Right cardiac atrium (tissue), 5 donors: Measurements from ENCODE around the gene RANBP1. TPM values are rescaled to one million over a fixed set of nuclear protein-coding genes. Genes with fewer than 3 reads are reported as not detected.

Experiments
- ATAC-seq, 2 donors: fragments of 200-7000 bp; cut with Tn5 transposase; one replicate each; pipeline versions ENCODE4 v1.8.0 to v1.9.1; 2020; ENCODE audit warnings: moderate library complexity in 2 of 2, mild to moderate bottlenecking in 1 of 2
- DNase-seq, 3 donors: peaks; one replicate each; pipeline ENCODE4 v3.0.0-alpha.2; 2020
- H3K27ac ChIP-seq: one replicate; pipeline ENCODE4 v1.5.1; 2013; ENCODE audit warnings: mild to moderate bottlenecking, low read length, control low read depth, moderate library complexity
- H3K27me3 ChIP-seq: one replicate; pipeline ENCODE4 v1.6.1; 2013; ENCODE audit not compliant: control insufficient read depth, insufficient read depth
- H3K4me1 ChIP-seq: one replicate; pipeline ENCODE4 v1.6.1; 2013; ENCODE audit warnings: low read length; ENCODE audit not compliant: control insufficient read depth, insufficient read depth
- H3K4me3 ChIP-seq: one replicate; pipeline ENCODE4 v1.5.1; 2013; ENCODE audit warnings: low read length, control low read depth
- H3K9me3 ChIP-seq: one replicate; pipeline ENCODE4 v1.6.1; 2013; ENCODE audit warnings: low read length; ENCODE audit not compliant: control insufficient read depth
- WGBS: extraction: QIAGEN DNeasy Blood & Tissue Kit; methylation state at CpG from one replicate; pipeline ENCODE4 v1.1.7; 2013; 5-methylcytosine and 5-hydroxymethylcytosine counted together
- intact Hi-C, 4 donors: fragments of 100-400 bp; cut with DNase I; formaldehyde crosslinking; loops; one replicate each; pipeline versions ENCODE4 v1.11.0 to v1.14.0; 2022 to 2023
- polyA plus RNA-seq: library from polyadenylated mRNA; stranded (reverse); fragments of 200-250 nt; gene quantifications from one replicate; pipeline ENCODE4 v1.2.3, GENCODE V29; 2013
- total RNA-seq, 4 donors: library from RNA; stranded (reverse); fragmentation: NEBNext Ultra II Directional; extraction: Animal tissue kit (Norgen Biotek cat#: 25700); gene quantifications; one replicate each; pipeline ENCODE4 v1.2.1, GENCODE V29; 2021
- donor health status: healthy with polysubstance abuse.
- donor health status: DM: no; HTN: yes; CAD: no.
- donor health status: DM: no; HTN: no; CAD: no.
- donor health status: DM: no; HTN: yes; CAD: no; lungs with severe emphysema.
- donor health status: DM: yes; HTN: yes; CAD: no.

RANBP1 gene
- total and polyA plus RNA-seq, 5 donors, result 32.5 to 46.8 (median 39.0) TPM

DNA sequence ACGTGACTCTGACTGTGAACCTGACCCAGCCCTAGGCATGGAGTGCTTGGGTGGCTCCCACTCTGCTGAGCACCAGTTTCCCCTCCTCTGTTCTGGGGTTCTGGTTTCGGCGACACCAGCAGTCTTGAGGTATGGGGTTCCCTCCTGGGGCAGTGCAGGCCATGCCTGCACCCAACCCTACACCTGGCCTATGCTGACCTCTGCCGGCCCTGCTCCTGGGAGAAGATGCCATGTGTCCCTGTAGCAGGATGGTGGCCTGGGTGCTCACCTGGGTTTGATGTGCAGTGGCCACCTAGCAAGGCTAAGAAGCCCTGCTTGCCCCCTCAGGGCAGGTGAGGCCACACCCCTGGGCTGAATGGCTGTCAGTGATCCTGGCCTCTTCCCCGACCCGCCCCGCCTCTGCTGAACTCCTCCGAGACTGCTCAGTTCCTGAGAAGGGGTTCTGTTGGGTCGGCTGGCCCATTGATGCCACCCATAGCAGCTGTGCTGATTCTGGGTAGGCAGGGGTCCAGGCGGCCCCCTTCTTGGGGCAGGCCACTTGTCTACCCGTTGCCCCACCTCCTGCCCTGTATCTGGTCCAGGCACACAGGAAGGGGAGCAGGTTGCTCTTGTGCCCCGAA, 18.1 kb downstream of the RANBP1 start:
- ATAC-seq (no peak), DNase-seq (peak in 1 of 3 donors; percentile 63)
- Histone ChIP-seq H3K27ac (no peak overlapping the region), H3K27me3 (no peaks in the 10 kb centered on the region), H3K9me3 (no peaks in the 10 kb centered on the region), H3K4me1 (peaks cover 20% of the 10 kb centered on the region), H3K4me3 (no peak overlapping the region)
- WGBS, result 72% methylated on average over 12 of the region's 12 CpGs
- intact Hi-C loops, result no loop called here

DNA sequence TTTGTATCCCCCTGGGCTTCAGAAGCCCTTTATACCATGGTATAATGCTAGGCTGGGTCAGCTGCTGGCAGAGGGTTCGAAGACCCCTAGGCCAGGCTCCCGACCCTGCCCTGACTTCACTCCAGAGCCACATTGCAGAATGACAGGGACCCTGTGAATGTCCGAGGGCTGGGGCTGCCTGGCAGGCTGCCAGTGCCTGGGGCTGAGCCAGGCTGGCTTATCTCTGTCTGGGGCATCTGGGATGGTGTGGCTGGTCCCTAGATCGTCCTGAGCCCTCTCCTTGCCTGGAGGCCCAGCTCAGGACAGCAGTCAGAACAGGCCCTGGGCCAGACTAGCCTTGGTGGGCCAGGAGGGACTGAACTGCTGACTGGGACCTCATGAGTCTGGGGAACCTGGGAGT, 19.4 kb downstream of the RANBP1 start:
- H3K4me1 ChIP-seq, result peaks cover 19% of the 10 kb centered on the region
- H3K4me3 ChIP-seq, result no peak overlapping the region
- intact Hi-C loops, result no loop called here
- ATAC-seq, result no peak
- 44% methylated on average over 4 of the region's 4 CpGs for WGBS
- DNase-seq, result no peak
- no peaks in the 10 kb centered on the region for H3K9me3 ChIP-seq
- no peaks in the 10 kb centered on the region for H3K27me3 ChIP-seq
- H3K27ac ChIP-seq, result no peak overlapping the region

DNA sequence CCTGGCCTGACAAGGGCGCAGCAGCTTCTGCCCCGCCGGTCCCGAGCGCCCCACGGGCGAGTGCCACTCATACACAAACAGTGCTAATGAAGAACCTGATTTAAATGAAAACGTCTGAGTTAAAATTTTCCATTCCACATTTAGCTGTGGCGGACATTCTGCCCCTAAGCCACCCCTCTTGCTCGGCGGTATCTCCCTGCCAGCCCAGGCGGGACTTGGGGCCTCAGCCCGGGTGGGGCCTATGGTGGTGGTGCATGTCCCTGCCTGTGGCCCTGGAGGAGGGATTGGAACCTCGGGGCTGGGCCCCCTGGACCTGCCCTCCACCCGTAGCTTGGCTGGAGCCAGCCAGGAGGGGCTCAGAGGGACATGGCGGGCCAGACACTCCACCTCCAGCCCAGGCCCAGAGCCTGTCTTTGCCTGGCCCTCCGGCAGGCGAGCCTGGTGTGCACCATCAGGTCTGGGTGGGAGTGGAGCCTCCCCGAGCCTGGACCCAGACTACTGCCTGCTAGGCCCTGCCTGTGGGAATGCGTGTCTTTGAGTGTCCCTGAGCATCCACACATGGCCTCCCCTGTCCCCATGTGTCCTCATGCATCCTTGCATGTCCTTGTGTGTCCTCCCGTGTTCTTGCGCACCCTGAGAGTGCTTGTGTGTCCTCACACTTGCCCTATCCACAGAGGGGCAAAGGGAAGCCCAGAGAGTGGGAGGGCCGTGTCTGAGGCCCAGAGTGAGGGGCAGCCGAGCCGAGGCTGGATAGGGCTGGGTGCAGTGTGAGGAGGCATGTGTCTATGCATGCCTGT, 20.1 kb downstream of the RANBP1 start:
- ATAC-seq (no peak), DNase-seq (peak in 1 of 3 donors; percentile 68)
- WGBS, result 69% methylated on average over 25 of the region's 25 CpGs
- H3K4me1 ChIP-seq, result peaks cover 18% of the 10 kb centered on the region
- intact Hi-C loops, result no loop called here
- H3K4me3 ChIP-seq, result no peak overlapping the region
- H3K27ac ChIP-seq, result no peak overlapping the region
- no peaks in the 10 kb centered on the region for H3K9me3 ChIP-seq
- no peaks in the 10 kb centered on the region for H3K27me3 ChIP-seq

DNA sequence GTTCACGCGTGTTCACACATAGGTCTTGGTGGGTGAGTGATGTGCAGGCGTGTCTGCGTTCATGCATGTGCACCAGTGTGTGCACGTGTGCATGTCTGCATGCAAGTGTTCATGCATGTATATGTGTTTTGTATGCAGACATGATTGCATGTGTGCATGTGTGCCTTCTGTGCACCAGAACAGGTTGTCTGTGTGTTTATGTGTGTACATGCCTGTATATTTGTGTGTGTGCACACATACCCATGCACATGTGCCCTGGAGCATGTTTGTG, 20.6 kb downstream of the RANBP1 start:
- H3K4me3 ChIP-seq, result no peak overlapping the region
- ATAC-seq, result no peak
- no peaks in the 10 kb centered on the region for H3K9me3 ChIP-seq
- peaks cover 18% of the 10 kb centered on the region for H3K4me1 ChIP-seq
- H3K27ac ChIP-seq, result no peak overlapping the region
- WGBS, result 92% methylated on average over 5 of the region's 5 CpGs
- intact Hi-C loops, result no loop called here
- no peak for DNase-seq
- no peaks in the 10 kb centered on the region for H3K27me3 ChIP-seq

DNA sequence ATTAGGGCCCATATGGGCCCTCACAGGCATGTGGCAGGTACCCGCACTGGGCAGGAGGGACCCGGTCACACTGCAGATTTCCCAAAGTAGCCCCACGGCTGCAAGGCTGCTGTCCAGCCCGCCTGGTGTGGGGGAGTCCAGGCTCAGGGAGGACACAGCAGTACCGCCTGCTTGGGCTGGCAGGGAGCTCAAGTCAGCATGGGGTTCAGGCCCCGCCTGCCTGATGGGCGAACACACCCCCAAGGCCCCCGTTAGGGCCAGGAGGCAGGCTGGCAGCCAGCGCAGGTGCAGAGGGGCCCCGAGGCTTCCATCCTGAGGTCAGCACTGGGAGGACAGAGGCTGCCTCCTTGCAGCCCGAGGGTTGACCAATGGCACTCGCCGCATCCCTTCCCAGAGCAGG, 21.2 kb downstream of the RANBP1 start:
- no peak overlapping the region for H3K4me3 ChIP-seq
- WGBS, result 67% methylated on average over 13 of the region's 13 CpGs

DNA sequence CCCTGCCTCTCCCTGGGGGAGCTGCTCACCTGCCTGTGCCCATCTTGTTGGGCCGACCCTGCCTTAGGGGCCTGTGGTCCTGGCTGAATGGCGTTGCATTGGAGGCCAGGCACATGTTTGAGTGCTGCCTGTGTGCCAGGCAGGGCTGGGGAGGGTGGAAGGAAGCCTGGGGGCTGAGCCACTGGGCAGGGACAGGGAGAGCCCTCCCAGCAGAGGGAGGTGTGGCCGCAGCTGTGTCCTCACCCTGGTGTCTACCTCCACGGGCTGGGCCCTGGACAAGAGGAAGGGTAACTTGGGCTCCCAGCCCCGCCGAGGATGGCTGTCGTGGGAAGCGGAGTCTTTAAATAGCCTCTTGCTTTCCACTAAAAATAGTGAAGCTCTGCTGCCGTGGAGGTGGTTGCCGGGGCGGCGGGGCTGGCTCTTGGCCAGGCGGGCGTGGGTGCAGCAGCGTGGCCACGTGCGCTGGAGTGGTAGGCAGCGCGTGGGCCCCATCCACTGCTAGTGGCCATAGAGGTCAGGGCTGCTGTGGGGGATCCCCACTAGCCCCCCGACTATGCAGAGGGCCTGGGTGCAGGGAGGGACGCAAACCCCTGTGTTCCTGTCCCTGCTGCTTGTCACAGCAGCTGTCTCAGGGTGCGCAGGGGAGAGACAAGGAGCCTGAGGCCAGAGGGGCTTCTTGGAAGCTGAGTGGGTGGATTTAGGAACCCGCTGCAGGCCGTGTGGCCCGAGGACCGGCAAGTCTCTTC, 21.9 kb downstream of the RANBP1 start:
- Histone ChIP-seq H3K27me3 (no peaks in the 10 kb centered on the region), H3K4me1 (peaks cover 18% of the 10 kb centered on the region), H3K9me3 (no peaks in the 10 kb centered on the region), H3K4me3 (no peak overlapping the region), H3K27ac (peak overlapping the region; percentile 44)
- 24% methylated on average over 26 of the region's 26 CpGs for WGBS
- intact Hi-C loops, result no loop called here
- DNase-seq, result peak; percentile 48 to 85 (median 81)
- peak; percentile 50 to 67 for ATAC-seq

More for the DNA sequence above, 21.2 kb downstream of the RANBP1 start:
- DNase-seq (no peak), ATAC-seq (no peak)
- no peak overlapping the region for H3K27ac ChIP-seq
- H3K27me3 ChIP-seq, result no peaks in the 10 kb centered on the region
- intact Hi-C loops, result no loop called here
- H3K4me1 ChIP-seq, result peaks cover 18% of the 10 kb centered on the region
- no peaks in the 10 kb centered on the region for H3K9me3 ChIP-seq

DNA sequence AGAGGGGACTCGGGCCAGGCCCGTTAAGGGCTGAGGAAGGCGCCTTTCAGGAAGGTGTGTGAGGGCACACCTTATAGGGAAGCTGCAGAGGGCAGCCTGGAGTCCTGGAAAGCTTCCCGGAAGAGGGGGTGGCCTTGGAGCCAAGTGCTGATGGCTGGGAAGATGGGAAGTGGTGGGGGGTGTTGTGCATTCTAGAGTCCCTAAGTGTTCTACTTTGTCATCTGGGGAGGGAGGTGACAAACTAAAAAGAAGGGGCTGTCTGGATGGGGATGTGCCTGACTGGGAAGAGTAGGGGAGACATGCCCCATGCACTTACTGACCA, 22.5 kb downstream of the RANBP1 start:
- Histone ChIP-seq H3K4me1 (peaks cover 18% of the 10 kb centered on the region), H3K27ac (peak overlapping the region; percentile 44), H3K4me3 (no peak overlapping the region), H3K27me3 (no peaks in the 10 kb centered on the region), H3K9me3 (no peaks in the 10 kb centered on the region)
- DNase-seq, result no peak
- 38% methylated on average over 4 of the region's 4 CpGs for WGBS
- peak; percentile 3 to 15 for ATAC-seq
- intact Hi-C loops, result no loop called here

DNA sequence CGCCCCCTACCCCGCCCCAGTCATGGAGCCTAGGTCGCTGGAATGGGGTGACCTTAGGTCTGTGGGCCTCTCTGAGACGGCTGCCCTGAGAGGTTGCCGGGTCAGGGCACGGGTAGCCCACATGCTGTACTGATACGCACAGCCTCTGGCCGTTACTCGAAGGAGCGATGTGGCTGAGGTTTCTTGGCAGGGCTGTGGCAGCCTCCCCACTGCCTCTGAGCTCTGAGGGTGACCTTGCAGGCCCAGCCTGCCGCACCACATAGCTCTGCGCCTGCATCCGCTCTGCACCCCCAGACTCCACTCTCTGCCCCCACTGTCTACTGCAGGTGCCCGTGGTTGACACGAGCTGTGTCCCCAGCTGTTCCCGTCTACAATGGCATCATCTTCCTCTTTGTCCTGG, 23.0 kb downstream of the RANBP1 start:
- WGBS, result 80% methylated on average over 16 of the region's 16 CpGs
- Histone ChIP-seq H3K27ac (no peak overlapping the region), H3K4me1 (peaks cover 16% of the 10 kb centered on the region), H3K9me3 (no peaks in the 10 kb centered on the region), H3K27me3 (no peaks in the 10 kb centered on the region), H3K4me3 (no peak overlapping the region)
- intact Hi-C loops, result no loop called here
- DNase-seq (peak in 2 of 3 donors; percentile 44 to 62), ATAC-seq (peak in 1 of 2 donors; percentile 1)

DNA sequence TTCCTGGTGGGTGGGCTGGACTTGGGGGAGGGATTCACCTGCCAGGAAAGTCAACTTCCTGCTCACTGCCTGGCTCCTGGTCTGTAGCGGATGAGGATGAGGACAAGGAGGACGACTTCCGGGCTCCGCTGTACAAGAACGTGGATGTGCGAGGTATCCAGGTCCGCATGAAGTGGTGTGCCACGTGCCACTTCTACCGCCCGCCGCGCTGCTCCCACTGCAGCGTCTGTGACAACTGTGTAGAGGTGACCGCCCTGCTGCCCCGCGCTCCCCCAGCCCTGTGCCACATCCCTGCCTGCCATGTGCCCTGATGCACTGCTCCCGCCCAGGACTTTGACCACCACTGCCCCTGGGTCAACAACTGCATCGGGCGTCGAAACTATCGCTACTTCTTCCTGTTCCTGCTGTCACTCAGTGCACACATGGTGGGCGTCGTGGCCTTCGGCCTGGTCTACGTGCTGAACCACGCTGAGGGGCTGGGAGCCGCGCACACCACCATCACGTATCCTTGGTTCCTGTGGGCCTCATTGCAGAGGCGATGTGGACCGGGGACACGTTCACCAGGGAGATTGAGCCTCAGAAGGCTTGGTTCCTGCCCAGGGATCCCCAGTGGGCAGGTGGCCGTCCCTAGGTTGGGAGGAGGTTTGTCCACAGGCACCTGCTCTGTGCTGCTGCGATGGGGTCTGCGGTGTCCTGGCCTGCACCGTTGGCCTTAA, 23.6 kb downstream of the RANBP1 start:
- H3K4me1 ChIP-seq, result peaks cover 14% of the 10 kb centered on the region
- peak in 2 of 3 donors; percentile 53 to 55 for DNase-seq
- no peaks in the 10 kb centered on the region for H3K9me3 ChIP-seq
- no peak overlapping the region for H3K4me3 ChIP-seq
- no peak overlapping the region for H3K27ac ChIP-seq
- H3K27me3 ChIP-seq, result no peaks in the 10 kb centered on the region
- WGBS, result 93% methylated on average over 36 of the region's 36 CpGs
- ATAC-seq, result no peak
- intact Hi-C loops, result no loop called here

DNA sequence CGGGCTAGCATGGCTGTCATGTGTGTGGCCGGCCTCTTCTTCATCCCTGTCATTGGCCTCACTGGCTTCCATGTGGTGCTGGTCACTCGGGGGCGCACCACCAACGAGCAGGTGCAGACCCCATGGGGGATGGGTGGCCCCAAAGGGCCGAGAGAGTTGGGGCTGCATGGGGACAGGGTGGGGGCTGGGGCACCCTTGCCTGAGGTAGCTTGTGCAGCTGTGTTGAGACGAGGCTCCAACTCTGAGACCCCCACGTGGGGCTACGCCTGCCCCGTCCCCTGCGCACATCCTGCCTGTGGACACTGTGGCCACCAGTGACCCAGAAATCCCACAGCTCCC, 24.2 kb downstream of the RANBP1 start:
- Histone ChIP-seq H3K9me3 (no peaks in the 10 kb centered on the region), H3K27ac (no peak overlapping the region), H3K4me3 (no peak overlapping the region), H3K4me1 (peaks cover 14% of the 10 kb centered on the region), H3K27me3 (no peaks in the 10 kb centered on the region)
- ATAC-seq, result no peak
- WGBS, result 94% methylated on average over 11 of the region's 11 CpGs
- intact Hi-C loops, result no loop called here
- DNase-seq, result peak in 2 of 3 donors; percentile 6 to 54

DNA sequence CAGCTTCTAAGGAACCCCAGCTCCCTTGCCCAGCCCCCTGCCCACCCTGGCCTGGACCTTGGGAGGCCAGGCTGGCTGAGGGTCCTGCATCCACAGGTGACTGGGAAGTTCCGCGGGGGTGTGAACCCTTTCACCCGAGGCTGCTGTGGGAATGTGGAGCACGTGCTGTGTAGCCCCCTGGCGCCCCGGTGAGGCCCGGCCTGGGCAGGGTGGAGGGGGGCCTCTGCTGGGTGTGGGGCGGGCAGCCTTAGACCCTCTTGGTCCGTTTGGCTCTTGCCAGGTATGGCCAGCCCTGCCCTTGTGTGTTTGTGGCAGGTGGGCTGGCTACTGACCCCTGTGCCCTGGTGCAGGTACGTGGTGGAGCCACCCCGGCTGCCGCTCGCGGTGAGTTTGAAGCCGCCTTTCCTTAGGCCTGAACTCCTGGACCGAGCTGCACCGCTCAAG, 24.6 kb downstream of the RANBP1 start:
- intact Hi-C loops, result no loop called here
- DNase-seq (peak in 2 of 3 donors; percentile 45 to 62), ATAC-seq (no peak)
- Histone ChIP-seq H3K27ac (no peak overlapping the region), H3K4me3 (no peak overlapping the region), H3K4me1 (peaks cover 14% of the 10 kb centered on the region), H3K27me3 (no peaks in the 10 kb centered on the region), H3K9me3 (no peaks in the 10 kb centered on the region)
- 93% methylated on average over 17 of the region's 17 CpGs for WGBS
